ENCODE measurements around the gene ARPC2.

Gene ARPC2

DNA sequence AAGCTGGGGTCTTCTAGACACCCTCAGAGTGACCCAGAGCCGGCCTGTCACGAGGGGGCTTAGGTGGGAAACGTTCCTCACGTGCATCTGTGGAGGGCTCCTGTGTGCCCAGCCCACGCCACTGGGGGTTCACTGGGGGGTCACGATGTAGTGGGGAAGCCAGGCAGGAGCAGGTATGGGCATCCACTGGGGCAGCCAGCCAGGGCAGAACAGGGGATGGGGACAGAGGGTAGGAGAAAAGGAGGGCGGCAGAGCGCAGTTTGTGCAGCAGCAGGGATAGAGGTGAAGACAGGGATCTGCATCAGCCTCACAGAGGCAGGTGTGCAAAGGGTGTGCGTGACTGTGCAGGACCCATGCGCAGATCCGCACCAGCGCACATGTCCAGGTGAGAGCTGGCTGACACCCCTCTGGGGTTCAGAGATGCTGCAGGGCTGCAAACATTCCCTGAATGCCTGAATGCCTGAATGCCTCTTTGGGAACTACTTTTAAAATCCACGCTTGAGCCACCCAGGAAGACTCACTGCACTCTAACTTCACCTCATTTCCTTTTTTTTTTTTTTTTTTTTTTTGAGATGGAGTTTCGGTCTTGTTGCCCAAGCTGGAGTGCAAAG lies 63.4 kb downstream of the ARPC2 start:
- no peak overlapping the region for H3K27ac ChIP-seq
- TF ChIP-seq, protein P1, sequence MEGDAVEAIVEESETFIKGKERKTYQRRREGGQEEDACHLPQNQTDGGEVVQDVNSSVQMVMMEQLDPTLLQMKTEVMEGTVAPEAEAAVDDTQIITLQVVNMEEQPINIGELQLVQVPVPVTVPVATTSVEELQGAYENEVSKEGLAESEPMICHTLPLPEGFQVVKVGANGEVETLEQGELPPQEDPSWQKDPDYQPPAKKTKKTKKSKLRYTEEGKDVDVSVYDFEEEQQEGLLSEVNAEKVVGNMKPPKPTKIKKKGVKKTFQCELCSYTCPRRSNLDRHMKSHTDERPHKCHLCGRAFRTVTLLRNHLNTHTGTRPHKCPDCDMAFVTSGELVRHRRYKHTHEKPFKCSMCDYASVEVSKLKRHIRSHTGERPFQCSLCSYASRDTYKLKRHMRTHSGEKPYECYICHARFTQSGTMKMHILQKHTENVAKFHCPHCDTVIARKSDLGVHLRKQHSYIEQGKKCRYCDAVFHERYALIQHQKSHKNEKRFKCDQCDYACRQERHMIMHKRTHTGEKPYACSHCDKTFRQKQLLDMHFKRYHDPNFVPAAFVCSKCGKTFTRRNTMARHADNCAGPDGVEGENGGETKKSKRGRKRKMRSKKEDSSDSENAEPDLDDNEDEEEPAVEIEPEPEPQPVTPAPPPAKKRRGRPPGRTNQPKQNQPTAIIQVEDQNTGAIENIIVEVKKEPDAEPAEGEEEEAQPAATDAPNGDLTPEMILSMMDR (IDR thresholded peaks at IDR 0.05; ENCODE audit: low read depth, low read length): no peak
- H3K4me3 ChIP-seq (ENCODE audit: low read depth, low read length): no peak overlapping the region
- no peak for DNase-seq
- H3K36me3 ChIP-seq: peaks cover 3% of the 10 kb centered on the region; the same call in 1 of the 2 replicates
- no peaks in the 10 kb centered on the region for H3K27me3 ChIP-seq (ENCODE audit: insufficient read depth, low read depth, severe bottlenecking)
- no peaks in the 10 kb centered on the region for H3K9me3 ChIP-seq (ENCODE audit: severe bottlenecking)

DNA sequence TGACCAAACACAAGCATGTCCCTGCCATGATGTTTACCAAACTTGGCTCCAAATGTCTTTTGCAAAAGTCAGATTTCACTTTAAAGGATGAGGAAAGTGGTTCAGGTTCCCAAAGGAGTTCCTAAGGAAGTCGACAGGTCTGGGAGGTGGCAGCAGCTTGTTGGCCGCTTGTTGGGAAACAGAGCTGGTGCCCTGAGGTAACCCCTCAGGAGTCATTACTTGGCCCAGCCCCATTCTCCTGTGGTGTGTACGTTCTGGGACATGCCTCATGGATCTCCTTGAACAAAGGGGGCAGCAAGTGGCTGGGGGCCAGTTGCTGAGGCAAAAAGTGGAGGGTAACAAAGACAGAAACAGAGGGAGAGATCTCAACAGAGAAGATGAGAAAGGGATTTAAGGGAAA lies 64.5 kb downstream of the ARPC2 start:
- TF ChIP-seq, protein P1 (IDR thresholded peaks at IDR 0.05; ENCODE audit: low read depth, low read length): no peak
- peaks cover 3% of the 10 kb centered on the region; the same call in 1 of the 2 replicates for H3K36me3 ChIP-seq

DNA sequence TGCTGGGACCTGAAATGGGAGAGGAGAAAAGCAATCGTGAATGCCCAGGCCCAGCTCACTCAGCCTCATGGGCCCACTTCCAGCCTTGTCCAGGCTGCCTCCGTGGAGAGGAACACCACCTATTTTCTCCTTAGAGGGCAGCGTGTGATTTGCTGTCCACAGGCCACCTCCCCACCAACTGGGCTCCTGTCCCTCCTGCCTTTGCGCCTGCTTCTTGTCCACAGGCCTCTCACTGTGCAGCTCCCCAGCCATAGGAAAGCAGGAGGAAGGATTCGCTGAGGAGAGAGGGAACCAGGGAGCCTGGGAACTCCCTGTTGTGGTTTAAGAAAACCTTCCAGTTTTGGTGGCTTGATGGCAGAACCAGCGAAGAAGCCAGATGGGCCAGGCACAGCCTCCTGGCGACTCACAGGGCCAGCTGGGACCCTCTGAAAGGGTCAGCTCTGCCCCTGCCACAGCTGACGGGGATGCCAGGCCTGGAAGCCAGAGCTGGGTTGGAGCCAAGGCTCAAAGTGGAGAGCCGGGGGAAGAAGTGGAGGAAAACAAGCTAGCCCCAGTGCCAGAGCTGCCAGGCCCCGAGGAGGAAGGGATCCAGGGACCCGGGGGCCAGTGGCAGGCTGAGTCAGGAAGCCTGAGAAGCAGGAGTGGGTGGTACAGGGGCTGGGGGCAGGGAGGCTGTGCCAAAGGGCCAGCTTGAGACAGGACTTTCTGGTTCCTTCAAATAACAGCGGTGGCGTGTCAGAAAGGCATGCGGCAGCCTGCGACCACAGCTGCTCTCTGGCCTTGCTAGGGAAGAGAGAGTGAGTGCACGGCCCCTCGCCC lies 65.4 kb downstream of the ARPC2 start:
- DNase-seq: no peak
- Histone ChIP-seq H3K9me3 (ENCODE audit: severe bottlenecking) (no peaks in the 10 kb centered on the region), H3K4me3 (ENCODE audit: low read depth, low read length) (no peak overlapping the region), H3K36me3 (no peaks in the 10 kb centered on the region), H3K27ac (no peak overlapping the region), H3K27me3 (ENCODE audit: insufficient read depth, low read depth, severe bottlenecking) (no peaks in the 10 kb centered on the region)
- TF ChIP-seq, protein P1 (IDR thresholded peaks at IDR 0.05; ENCODE audit: low read depth, low read length): no peak

More for the DNA sequence above, 64.5 kb downstream of the ARPC2 start:
- Histone ChIP-seq H3K9me3 (ENCODE audit: severe bottlenecking) (no peaks in the 10 kb centered on the region), H3K4me3 (ENCODE audit: low read depth, low read length) (no peak overlapping the region), H3K27ac (no peak overlapping the region), H3K27me3 (ENCODE audit: insufficient read depth, low read depth, severe bottlenecking) (no peaks in the 10 kb centered on the region)
- no peak for DNase-seq

DNA sequence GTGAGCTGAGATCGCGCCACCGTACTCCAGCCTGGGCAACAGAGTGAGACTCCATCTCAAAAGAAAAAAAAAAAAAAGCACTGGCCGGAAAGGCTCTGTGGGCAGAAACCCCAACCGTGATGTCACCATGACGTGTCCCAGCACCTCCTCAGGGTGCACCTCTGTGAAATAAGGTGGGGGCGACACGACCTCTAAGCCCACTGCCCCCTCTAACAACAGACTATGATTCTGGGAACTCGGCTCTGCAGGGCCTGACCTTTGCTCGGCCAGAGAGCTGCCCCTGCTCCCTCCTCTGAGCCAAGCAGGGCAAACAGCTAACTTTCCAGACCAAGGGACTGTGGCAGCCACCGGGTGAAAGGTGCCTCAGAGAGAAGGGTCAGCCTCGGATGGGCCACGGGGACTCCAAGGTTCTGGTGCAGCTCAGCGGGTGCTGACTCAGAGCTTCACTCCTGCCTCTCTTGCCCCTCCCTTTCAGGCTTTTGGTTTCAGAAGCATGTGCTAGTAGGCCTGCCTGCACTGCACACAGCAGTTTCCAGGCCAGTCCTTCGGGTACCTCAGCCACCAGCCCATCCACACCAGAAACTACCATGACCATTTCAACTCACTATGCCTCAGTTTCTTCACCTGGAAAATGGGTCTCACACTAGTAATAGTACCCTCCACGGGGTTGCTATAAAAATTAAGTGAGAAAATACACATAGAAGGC lies 67.3 kb downstream of the ARPC2 start:
- no peaks in the 10 kb centered on the region for H3K36me3 ChIP-seq
- DNase-seq: no peak

DNA sequence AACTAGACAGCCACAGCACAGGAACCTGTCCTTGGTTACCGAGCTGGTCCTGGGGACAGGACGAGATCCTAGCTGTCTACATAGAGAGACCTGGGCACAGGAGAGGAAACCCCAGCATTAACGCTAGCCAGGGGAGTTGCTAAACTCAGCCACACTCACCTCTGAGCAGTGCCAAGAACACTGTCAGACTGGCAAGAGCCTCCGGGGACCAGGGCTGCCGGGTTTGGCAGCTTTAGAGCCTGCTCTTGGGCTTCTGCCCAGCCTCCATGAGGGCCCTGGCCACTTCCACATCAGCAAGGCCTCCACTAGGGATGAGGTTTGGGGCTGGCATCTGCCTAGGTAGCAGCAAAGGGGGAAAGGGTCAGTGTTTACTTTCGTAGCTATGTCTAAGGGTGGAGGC lies 68.6 kb downstream of the ARPC2 start:
- H3K36me3 ChIP-seq: no peaks in the 10 kb centered on the region

More for the DNA sequence above, 67.3 kb downstream of the ARPC2 start:
- Histone ChIP-seq H3K9me3 (ENCODE audit: severe bottlenecking) (no peaks in the 10 kb centered on the region), H3K27me3 (ENCODE audit: insufficient read depth, low read depth, severe bottlenecking) (no peaks in the 10 kb centered on the region), H3K4me3 (ENCODE audit: low read depth, low read length) (no peak overlapping the region), H3K27ac (no peak overlapping the region)
- TF ChIP-seq, protein P1 (IDR thresholded peaks at IDR 0.05; ENCODE audit: low read depth, low read length): no peak

More for the DNA sequence above, 68.6 kb downstream of the ARPC2 start:
- Histone ChIP-seq H3K4me3 (ENCODE audit: low read depth, low read length) (no peak overlapping the region), H3K27ac (peak overlapping the region; percentile 68), H3K27me3 (ENCODE audit: insufficient read depth, low read depth, severe bottlenecking) (no peaks in the 10 kb centered on the region), H3K9me3 (ENCODE audit: severe bottlenecking) (no peaks in the 10 kb centered on the region)
- no peak for DNase-seq
- TF ChIP-seq, protein P1 (IDR thresholded peaks at IDR 0.05; ENCODE audit: low read depth, low read length): no peak
